Muscle layer of duodenum (tissue), 2 donors: Measurements from ENCODE around the gene EXOSC9.

Source experiments
- H3K27ac ChIP-seq: one replicate; pipeline ENCODE4 v1.7.0; 2013; ENCODE audit warnings: mild to moderate bottlenecking, low read length
- H3K27me3 ChIP-seq: one replicate; pipeline ENCODE4 v1.7.0; 2013; ENCODE audit warnings: low read depth, mild to moderate bottlenecking, control low read depth, low read length
- H3K36me3 ChIP-seq, 2 donors: one replicate each; pipeline ENCODE4 v1.7.0; 2013; ENCODE audit warnings: low read length in 2 of 2, control low read depth in 1 of 2, mild to moderate bottlenecking in 1 of 2; ENCODE audit not compliant: insufficient read depth in 2 of 2, control insufficient read depth in 1 of 2
- H3K4me1 ChIP-seq, 2 donors: one replicate each; pipeline ENCODE4 v1.7.0; 2013; ENCODE audit warnings: low read length in 2 of 2, mild to moderate bottlenecking in 2 of 2, control low read depth in 1 of 2, moderate library complexity in 1 of 2; ENCODE audit not compliant: insufficient read depth in 2 of 2, control insufficient read depth in 1 of 2
- H3K4me3 ChIP-seq, 2 donors: one replicate each; pipeline ENCODE4 v1.7.0; 2013; ENCODE audit warnings: low read length in 2 of 2, low read depth in 1 of 2, mild to moderate bottlenecking in 1 of 2
- H3K9me3 ChIP-seq, 2 donors: one replicate each; pipeline ENCODE4 v1.7.0; 2013; ENCODE audit warnings: low read length in 2 of 2, control low read depth in 1 of 2, mild to moderate bottlenecking in 1 of 2; ENCODE audit not compliant: control insufficient read depth in 1 of 2
- donor health status: healthy.

EXOSC9 gene

GRCh38 chr4:121824950-121825349 lies 23.8 kb downstream of the EXOSC9 start:
- H3K27ac ChIP-seq: no peak overlapping the region
- H3K9me3 ChIP-seq: no peaks in the 10 kb centered on the region
- no peak overlapping the region for H3K4me3 ChIP-seq
- H3K27me3 ChIP-seq: no peaks in the 10 kb centered on the region
- H3K36me3 ChIP-seq: peaks cover 5 to 11% of the 10 kb centered on the region in 2 donors
- peaks cover 0 to 11% of the 10 kb centered on the region in 2 donors for H3K4me1 ChIP-seq

- peaks cover 12 to 24% of the 10 kb centered on the region in 2 donors for H3K36me3 ChIP-seq
- no peak overlapping the region for H3K27ac ChIP-seq
- H3K27me3 ChIP-seq: no peaks in the 10 kb centered on the region
- no peak overlapping the region for H3K4me3 ChIP-seq
- no peaks in the 10 kb centered on the region for H3K9me3 ChIP-seq
- peaks cover 0 to 7% of the 10 kb centered on the region in 2 donors for H3K4me1 ChIP-seq
Observed at GRCh38 chr4:121827853-121828252, 26.7 kb downstream of the EXOSC9 start.

GRCh38 chr4:121829511-121829910 lies 28.4 kb downstream of the EXOSC9 start:
- Histone ChIP-seq H3K4me1 (no peaks in the 10 kb centered on the region), H3K27ac (no peak overlapping the region), H3K9me3 (no peaks in the 10 kb centered on the region), H3K4me3 (no peak overlapping the region), H3K27me3 (no peaks in the 10 kb centered on the region), H3K36me3 (peaks cover 12 to 24% of the 10 kb centered on the region in 2 donors)

GRCh38 chr4:121838136-121838535 lies 37.0 kb downstream of the EXOSC9 start:
- Histone ChIP-seq H3K36me3 (peaks cover 17 to 29% of the 10 kb centered on the region in 2 donors), H3K27ac (no peak overlapping the region), H3K9me3 (no peaks in the 10 kb centered on the region), H3K4me3 (no peak overlapping the region), H3K4me1 (no peaks in the 10 kb centered on the region), H3K27me3 (no peaks in the 10 kb centered on the region)

GRCh38 chr4:121842862-121843261 lies 41.7 kb downstream of the EXOSC9 start:
- Histone ChIP-seq H3K9me3 (no peaks in the 10 kb centered on the region), H3K4me1 (no peaks in the 10 kb centered on the region), H3K27me3 (no peaks in the 10 kb centered on the region), H3K4me3 (no peak overlapping the region), H3K27ac (no peak overlapping the region), H3K36me3 (peaks cover 14 to 53% of the 10 kb centered on the region in 2 donors)

- Histone ChIP-seq H3K36me3 (peaks cover 28 to 49% of the 10 kb centered on the region in 2 donors), H3K4me1 (no peaks in the 10 kb centered on the region), H3K4me3 (no peak overlapping the region), H3K27ac (no peak overlapping the region), H3K9me3 (no peaks in the 10 kb centered on the region), H3K27me3 (no peaks in the 10 kb centered on the region)
Observed at GRCh38 chr4:121846662-121847061, 45.5 kb downstream of the EXOSC9 start.

- Histone ChIP-seq H3K4me1 (no peaks in the 10 kb centered on the region), H3K27ac (no peak overlapping the region), H3K27me3 (no peaks in the 10 kb centered on the region), H3K36me3 (peaks cover 21 to 32% of the 10 kb centered on the region in 2 donors), H3K9me3 (no peaks in the 10 kb centered on the region), H3K4me3 (no peak overlapping the region)
Observed at GRCh38 chr4:121851354-121851753, 50.2 kb downstream of the EXOSC9 start.

GRCh38 chr4:121860121-121860520 lies 59.0 kb downstream of the EXOSC9 start:
- H3K27ac ChIP-seq: no peak overlapping the region
- no peaks in the 10 kb centered on the region for H3K9me3 ChIP-seq
- no peaks in the 10 kb centered on the region for H3K4me1 ChIP-seq
- no peaks in the 10 kb centered on the region for H3K27me3 ChIP-seq
- H3K4me3 ChIP-seq: no peak overlapping the region
- peaks cover 5 to 29% of the 10 kb centered on the region in 2 donors for H3K36me3 ChIP-seq

GRCh38 chr4:121861426-121861825 lies 60.3 kb downstream of the EXOSC9 start:
- Histone ChIP-seq H3K36me3 (peaks cover 5 to 33% of the 10 kb centered on the region in 2 donors), H3K9me3 (no peaks in the 10 kb centered on the region), H3K4me3 (no peak overlapping the region), H3K4me1 (no peaks in the 10 kb centered on the region), H3K27ac (no peak overlapping the region), H3K27me3 (no peaks in the 10 kb centered on the region)

- no peak overlapping the region for H3K27ac ChIP-seq
- H3K27me3 ChIP-seq: no peaks in the 10 kb centered on the region
- H3K9me3 ChIP-seq: no peaks in the 10 kb centered on the region
- no peak overlapping the region for H3K4me3 ChIP-seq
- H3K36me3 ChIP-seq: peaks cover 5 to 28% of the 10 kb centered on the region in 2 donors
- H3K4me1 ChIP-seq: peaks cover 0 to under 1% of the 10 kb centered on the region in 2 donors
Observed at GRCh38 chr4:121863799-121864198, 62.7 kb downstream of the EXOSC9 start.
